ENCODE results near the gene PNPLA3.

DNA sequence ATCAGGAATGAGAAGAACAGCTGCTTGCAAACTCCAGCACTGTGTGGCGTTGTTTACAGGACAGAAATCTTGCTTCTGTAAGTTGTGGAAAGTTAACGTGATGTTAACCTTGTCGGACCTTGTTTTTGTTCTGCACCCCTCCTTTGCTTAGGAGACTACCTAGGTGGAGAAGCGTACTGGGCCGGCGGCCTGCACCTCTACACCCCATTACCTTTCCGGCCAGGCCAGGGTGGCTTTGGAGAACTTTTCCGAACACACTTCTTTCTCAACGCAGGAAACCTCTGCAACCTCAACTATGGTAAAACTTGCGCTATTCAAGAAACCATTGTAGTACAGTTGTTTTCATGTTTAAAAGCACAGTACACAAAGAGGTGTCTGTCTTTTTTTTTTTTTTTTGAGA, 65.4 kb downstream of the PNPLA3 start:
- no peak for TF ChIP-seq TARDBP (IDR thresholded peaks at IDR 0.05)
- TF ChIP-seq ELF4 (IDR thresholded peaks at IDR 0.05): no peak
- no peak for TF ChIP-seq FOXA1 (IDR thresholded peaks at IDR 0.05)
- no peak for TF ChIP-seq HDGF (IDR thresholded peaks at IDR 0.05; ENCODE audit: borderline replicate concordance)
- no peak for TF ChIP-seq SP1 (IDR thresholded peaks at IDR 0.05)
- no peak for TF ChIP-seq LEF1 (IDR thresholded peaks at IDR 0.05; ENCODE audit: borderline replicate concordance)
- no peak for TF ChIP-seq BHLHE40 (IDR thresholded peaks at IDR 0.05; ENCODE audit: borderline replicate concordance)
- TF ChIP-seq FOXM1 (IDR thresholded peaks at IDR 0.05; ENCODE audit: borderline replicate concordance): no peak
- no peak for TF ChIP-seq SUZ12 (IDR thresholded peaks at IDR 0.05)
- no peak for TF ChIP-seq ZNF384 (IDR thresholded peaks at IDR 0.05)
- TF ChIP-seq, protein P1, sequence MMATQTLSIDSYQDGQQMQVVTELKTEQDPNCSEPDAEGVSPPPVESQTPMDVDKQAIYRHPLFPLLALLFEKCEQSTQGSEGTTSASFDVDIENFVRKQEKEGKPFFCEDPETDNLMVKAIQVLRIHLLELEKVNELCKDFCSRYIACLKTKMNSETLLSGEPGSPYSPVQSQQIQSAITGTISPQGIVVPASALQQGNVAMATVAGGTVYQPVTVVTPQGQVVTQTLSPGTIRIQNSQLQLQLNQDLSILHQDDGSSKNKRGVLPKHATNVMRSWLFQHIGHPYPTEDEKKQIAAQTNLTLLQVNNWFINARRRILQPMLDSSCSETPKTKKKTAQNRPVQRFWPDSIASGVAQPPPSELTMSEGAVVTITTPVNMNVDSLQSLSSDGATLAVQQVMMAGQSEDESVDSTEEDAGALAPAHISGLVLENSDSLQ (IDR thresholded peaks at IDR 0.05): no peak
- TF ChIP-seq CTBP1 (IDR thresholded peaks at IDR 0.05; ENCODE audit: borderline replicate concordance): no peak
- no peak for TF ChIP-seq FOXK2 (IDR thresholded peaks at IDR 0.05)
- TF ChIP-seq NFRKB (IDR thresholded peaks at IDR 0.05): no peak
